Bone marrow (tissue), 2 donors: ENCODE measurements around the gene RBSN.
A peak's percentile ranks its signal among the peaks of the same experiment; 100 is the strongest.

Experiments
- DNase-seq, 2 donors: peaks; one replicate each; lab custom pipeline; 2025; lab: John Stamatoyannopoulos, UW

RBSN gene

DNA sequence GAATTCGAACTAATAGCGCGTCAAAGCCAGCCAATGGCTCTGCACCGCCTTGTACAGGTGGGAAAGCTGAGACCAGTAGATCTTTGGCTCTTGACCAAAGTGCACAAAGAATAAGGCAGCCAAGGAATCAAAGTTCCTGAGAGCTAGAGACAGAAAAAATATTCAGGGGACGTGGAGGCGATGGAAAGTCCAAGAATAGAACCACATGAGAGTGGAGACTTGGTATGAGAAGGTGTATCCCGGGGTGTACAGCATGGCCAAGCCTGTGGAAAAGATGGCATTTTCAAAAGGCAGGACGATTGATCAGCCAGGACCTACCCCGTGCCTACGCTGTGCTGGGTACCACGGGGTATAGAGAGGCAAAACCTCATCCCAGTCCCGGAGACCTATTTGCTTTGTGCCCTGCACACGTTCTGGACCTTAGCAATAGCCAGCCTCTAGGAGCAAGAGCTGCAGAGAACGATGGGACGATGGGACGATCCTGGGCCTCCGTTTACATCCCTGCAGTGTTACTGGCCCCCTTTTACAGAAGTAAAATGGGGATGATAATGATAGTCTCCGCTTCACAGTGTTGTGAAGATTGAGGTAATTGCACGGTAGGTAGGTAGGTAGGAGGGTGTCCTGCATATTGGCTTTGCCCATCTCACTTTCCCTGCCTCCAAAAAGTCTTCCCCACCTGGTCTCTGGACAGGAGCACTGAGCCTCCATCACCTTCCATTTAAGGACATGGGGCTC is 583 bp upstream of the RBSN start:
- no peak for DNase-seq

DNA sequence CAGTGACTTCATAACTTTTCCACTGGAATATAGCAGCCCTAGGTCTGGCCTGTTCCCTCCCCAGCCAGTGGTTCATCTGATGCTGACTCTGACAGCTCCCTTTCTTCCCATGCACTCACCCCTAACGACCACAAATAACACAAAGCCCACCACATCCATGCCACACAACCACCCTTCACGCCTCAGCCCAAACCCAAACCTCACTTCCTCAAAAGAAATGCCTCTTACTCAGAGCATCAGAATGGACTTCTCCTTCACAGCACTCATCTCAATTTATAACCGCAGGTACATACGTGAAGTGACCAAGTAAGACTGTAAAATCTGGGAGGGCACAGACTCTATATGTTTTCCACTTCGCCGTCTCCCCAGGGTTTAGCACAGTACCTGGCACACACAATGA is 1.1 kb downstream of the RBSN start:
- DNase-seq, result peak; percentile 14 to 58

DNA sequence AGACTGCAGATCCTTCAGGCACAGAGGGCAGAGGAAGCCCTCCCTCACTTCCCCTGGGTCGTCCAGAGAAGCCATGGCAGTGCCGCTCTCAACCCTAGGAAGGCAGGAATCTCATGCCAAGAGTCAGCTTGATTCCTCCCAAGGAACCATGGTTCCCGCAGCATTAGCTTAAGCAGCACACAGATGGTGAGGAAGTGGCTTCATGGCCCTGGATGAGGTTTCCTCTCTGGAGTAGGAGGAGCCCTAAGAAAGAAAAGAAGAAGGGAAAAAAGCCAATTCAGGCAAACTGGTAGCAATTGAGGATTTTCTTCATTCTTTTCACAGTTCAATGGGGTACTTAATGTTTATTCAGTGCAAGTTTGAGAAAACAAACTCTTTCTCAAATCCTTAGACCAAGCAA is 2.9 kb downstream of the RBSN start:
- DNase-seq, result no peak

DNA sequence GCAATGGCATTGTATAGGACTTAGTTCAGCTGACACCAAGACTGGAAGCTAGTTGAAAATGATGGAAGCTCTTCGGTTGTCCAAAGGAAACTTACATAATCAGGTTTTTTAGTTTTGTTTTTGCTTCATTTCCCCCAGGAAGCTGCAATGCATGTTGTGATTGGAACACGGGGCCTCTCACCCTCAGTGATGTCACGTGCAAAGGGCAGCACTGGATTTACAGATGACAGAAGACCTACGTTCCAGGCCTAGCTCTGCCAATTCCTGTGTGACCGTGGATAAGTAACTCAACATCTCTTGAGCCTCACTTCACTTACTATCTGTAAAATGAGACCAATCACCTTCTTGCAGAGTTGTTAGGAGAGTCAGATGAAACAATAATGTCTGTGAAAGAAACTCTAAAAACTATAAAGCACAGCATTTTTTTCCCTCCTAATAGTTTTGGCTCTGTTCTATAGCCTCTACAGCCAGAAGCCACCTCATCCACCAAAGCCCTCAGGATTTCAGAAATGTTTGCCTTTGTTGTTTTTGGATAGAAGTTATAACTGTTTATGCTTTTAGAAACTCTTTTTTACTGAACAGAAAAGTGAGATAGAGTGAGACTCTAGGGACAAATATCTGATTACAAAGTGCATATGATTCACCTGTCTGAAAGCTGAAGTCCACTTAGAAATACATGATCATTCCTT is 4.6 kb downstream of the RBSN start:
- no peak for DNase-seq

DNA sequence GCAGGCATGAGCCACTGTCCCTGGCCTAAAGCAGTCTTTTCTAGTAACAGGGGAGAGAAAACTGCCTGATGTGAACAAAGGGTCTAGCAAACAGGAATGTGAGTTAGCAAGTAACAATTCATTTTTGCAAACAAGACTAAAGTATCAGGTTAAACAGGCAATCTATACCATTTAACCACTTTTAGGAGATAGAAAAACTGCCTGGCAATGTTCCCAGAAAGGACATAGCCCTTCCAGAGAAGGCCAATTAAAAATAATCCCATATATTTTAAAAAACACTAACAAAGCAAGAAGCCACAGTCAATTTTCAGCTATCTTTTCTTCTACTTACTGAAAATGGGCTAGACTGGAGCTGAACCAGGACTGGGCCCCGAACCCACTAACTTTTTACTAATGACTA is 6.3 kb downstream of the RBSN start:
- no peak for DNase-seq

DNA sequence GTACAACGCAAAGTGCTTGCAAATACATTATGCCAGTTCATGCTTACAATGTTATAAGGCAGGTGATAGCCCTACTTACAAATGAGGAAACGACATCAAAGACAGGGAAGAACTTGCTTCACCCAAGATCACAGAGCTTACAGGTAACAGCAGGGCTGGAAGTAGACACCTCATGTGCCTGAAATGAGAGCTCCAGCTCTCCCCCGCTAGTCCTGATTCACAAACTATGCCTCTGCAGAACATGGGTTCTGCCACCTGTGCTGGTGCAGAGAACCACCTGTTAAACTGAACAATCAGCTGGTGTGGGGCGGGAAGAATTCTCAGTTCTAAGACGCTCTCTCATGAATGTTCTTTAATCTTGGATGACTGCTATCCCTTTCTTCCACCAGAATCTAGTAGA is 7.4 kb downstream of the RBSN start:
- DNase-seq, result no peak

DNA sequence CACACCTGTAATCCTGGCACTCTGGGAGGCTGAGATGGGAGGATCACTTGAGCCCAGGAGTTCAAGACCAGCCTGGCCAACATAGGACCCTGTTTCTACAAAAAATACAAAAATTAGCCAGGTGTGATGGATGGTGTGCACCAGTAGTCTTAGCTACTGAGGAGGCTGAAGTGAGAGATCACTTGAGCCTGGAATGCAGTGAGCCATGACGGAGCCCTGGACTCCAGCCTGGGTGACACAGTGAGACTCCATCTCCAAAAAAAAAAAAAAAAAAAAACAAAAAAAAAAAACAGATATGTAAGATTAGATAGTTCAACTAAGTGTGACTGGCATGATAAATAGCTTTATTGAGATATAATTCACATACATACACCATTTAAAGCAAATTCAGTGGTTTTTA is 9.7 kb downstream of the RBSN start:
- no peak for DNase-seq

DNA sequence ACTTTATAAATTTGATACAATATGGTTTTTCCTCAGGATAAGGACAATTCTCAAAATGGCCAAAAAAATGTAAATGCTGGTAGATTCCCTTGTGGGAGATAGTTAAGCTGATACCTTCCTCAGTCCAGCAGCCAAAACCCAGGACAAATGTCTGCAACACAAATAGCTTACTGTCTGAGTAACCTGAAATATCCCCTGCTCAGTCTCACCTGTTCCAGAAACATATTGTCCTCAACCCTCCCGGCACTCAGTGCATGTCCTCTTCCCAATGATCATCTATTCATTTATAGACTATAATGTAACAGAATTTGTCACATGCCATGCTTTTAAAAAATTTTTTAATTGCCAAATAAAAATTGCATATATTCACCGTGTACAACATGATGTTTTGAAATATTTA is 12.2 kb downstream of the RBSN start:
- DNase-seq, result no peak

DNA sequence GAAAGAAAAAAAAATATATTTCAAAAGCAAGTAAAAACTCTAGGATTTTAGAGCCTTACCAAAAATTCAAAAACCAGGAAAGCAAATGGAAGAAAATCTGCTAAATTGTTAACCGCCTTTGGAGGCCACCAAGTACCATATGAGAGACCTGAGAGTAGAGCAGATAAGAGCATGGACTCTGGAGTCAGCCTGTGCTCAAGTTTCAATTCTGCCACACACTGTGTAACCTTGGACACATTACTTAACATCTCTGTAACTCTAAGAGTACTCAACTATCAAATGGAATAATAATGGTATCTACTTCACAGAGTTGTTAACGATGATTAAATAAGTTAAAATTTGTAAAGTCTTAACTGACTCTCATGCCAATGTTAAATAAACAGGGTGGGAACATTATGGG is 12.7 kb downstream of the RBSN start:
- DNase-seq, result no peak

DNA sequence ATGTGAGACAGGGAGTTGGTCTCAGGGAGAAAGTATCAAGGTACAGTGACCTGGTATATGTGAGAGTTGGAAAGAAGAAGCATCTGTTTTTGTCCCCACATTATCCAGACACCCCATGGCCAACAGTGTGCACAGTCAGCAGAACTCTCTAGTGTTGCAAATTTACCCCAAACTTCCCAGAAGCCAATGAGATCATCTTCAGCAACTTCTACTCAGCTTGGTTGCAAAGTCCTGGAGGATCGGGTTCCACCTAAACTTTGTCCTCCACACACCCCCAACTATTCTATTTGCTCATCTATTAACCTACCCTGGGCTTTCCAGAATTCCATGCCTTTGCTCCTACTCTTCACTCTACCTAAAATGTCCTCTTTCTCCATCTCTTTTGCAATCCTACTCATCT is 15.7 kb downstream of the RBSN start:
- DNase-seq, result no peak

DNA sequence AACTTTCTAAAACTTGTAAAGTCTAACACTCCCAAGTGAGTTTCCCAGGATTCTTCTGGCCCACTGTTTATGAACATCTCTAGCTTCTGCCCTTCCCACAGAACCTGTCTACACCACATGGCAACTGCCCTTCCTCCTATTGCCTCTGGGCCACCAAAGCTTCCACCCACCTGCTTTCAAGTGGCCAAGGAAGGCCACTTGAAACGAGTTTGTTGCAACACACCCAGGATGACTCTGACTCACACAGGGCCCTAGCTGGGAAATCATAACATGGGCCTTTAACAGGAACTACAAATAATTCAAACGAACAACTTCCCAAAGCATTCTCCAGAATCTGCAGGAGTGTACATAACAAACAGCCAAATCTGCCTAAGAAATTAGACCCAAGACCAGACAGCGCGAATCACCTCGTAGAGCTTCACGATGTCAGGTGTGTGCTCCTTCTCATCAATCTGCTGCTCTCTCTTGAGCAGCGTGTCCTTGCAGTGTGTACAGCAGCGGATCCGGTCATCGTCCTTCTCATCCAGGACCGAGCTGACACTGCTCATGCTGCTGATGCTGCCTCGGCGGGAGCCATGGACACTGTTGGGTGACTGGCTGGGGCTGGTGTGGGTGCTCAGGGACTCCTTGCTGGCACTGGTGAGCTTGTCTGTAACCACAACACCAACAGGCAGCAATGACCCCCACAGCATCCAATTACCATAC is 16.8 kb downstream of the RBSN start:
- no peak for DNase-seq

DNA sequence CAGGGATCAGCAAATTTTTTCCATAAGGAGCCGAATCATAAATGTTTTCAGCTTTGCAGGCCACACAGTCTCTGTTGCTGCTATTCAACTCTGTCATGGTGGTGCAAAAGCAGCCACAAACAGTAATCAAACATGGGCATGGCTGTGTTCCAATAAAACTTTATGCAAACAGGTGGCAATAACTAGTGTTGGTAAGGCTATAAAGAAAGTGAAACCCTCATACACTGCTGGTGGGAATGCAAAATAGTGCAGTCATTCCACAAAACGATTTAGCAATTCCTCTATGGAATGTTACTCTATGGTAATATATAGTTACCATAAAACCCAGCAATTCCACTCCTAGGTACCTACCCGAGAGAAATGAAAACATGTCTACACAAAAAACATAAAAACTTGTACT is 19.9 kb downstream of the RBSN start:
- DNase-seq, result no peak

DNA sequence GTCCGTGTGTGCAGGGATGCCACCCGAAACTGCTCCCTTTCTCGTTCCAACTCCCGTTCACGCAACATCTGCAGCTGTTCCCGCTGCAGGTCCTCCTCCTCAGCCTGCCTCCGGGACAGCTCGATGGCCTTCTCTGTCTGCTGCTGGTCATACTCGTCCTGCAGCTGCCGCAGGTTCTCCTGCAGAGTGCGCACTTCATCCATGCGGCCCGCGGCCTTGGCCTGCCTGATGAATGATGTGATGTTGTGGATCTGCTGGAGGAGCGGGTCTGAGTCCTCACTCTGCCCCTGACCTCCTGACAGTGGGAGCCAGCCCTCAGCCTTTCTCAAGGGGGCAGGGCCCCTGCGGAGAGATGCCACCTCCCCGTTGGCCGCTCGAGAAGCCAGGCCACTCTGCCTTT is 24.4 kb downstream of the RBSN start:
- DNase-seq, result no peak

DNA sequence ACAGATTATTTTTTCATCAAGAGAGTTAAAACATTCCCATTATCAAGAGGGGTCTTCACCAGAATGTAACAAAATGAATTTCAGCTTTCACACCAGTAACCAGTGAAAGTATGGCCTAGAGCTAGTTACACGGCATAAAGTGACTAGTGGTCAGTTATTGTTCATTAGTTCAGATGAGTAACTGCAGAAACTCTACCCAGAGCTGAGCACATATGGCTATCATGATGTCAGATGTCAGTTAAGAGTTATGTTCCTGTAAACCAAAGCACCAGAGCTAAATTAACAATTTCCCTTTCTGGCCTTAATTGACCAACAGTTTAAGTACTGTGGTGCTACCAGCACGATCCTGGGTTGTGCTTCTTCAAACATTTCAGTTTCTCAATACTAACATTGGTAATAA is 27.2 kb downstream of the RBSN start:
- DNase-seq, result no peak

DNA sequence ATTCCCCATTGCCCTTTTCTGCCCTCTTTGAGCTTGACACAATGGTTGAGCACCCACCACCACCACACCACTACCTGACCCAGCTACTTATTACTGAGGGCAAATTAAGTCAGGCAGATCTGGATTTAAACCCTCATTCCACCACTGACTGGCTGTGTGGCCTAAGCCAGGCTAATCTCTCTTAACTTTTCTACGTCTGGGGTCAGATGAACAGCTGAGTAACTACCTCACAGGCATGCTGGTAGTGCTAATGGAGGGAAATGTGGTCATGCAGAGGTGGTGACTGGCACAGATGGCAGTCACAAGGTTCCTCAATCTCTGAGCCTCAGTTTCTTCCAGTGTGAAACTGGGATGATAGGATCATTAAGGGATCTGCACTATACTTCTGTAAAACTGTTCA is 29.5 kb downstream of the RBSN start:
- DNase-seq, result no peak

DNA sequence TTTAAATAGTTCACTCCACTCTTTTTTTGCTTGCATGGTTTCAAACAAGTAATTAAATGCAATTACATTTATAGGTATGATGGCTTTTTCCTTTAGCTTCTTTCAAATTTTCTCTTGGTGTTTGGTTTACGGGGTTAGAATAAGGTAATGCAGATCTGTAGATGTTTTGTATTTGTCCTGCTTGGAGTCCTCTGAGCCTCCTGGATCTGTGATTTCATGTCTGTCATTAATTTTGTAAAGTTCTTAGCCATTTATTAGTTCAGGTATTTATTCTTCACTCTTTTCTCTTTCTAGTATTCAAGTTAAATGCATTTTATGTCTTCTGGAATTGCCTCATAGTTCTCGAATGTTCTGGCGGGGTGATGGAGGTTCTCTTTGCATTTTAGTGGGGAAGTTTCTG is 32.5 kb downstream of the RBSN start:
- no peak for DNase-seq

DNA sequence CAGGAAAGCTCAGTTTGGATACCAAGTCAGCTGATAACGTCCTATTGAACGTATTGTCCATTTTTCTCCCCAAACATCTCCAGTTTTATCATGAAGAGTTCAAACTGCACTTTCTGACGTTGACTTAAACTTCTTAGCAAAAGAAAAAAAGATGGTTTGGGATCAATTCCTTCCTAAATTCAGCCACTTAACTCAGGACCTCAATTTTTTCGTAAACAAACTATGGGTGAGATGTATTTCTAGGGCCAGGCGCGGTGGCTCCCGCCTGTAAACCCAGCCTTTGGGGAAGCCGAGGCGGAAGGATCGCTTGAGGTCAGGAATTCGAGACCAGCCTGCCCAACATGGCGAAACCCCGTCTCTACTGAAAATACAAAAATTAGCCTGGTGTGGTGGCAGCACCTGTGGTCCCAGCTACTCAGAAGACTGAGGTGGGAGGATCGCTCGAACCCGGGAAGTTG is 33.4 kb downstream of the RBSN start:
- DNase-seq, result no peak

DNA sequence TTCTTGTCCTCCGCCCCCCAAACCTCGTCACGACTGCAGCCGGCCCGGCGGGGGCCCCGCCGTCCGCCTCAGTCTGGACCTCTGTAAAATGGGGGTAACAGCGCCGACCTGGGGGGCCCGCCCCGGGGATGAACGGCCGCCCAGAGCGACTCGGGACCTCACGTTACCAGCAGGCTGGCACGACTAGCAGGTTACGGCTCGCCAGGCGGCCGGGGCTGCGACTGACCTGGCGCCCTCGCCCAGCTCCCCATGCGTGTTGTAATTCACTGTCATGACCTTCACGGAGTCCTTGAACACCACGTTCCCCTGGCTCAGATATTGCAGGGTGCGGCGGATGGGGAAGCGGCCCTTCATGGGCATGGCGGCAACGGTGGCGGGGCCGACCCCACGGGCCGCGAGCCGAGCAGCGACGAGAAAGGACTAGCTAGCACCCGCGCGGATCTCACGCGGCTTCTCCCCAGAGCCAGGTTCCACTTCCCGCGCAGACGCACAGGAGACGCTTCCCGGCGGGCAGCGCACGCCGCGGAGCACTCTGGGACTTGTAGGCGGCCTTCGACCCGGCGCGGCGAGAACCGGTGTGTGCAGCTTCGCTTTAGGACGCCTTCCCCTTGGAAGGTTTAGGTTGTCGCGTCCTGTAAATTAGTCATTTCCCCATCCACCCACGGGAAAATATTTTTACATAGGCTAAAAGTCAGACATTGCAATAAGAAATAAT is 34.0 kb downstream of the RBSN start, which contains the start of gene MRPS25:
Gene MRPS25 (minus strand): TSS at position 481 of the 715 bp plus-strand sequence. CDS start 121 bp downstream, at position 360.
- DNase-seq, result peak; percentile 64 to 87

DNA sequence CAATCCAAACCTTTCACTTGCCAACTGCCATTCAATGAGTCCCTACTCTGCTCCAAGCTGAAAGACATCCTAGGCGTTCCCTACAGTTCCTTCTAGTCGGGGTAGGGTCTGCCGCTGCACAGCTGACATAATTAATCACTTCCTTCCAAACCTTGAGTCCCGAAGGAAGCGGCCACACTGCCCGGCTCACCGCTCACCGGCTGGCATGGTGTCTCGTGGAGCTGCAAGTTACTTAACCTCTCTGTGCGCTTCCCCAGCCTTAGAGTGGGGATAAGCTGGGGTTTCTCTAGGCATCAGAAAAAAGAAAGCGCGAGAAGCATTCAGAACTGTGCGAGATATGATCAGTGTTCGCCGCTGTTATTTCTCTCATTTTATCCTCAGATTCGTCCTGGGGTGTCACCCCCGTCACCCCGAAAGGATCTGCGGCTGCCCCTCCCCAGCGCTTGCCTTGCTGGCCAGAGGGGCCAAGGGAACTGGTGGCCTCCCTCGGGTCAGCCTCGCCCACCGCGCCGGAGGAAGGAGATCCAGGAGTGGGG is 34.6 kb downstream of the RBSN start:
- DNase-seq, result no peak

DNA sequence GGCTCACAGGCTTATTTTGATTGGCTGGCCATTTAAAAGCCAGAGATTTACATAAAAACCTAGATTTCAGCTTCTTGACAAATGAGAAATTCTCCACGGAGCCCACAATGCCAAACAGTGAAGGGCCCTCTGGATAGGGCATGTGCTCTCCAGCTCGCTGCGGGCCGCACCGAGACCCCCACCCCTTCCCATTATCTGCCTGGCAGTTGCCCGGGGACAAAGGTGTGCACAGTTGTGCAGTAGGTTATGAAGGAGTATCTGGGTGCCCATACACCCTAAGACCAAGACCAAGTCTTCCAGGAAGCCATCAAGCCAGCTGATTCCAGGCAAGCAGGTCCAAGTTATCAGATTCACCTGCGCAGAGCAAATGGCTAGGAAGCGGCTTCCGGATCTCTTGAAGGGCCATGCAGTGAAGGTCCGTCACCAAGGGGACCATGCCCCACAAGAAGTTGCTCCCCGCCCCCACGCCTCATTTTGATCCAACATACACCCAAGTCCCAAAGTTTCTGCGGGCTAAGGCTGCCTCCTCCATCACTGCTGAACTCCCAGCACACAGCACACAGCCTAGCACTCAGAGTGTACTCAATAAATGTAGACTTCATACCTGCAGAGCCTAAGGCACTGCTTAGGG is 35.2 kb downstream of the RBSN start:
- DNase-seq, result no peak

DNA sequence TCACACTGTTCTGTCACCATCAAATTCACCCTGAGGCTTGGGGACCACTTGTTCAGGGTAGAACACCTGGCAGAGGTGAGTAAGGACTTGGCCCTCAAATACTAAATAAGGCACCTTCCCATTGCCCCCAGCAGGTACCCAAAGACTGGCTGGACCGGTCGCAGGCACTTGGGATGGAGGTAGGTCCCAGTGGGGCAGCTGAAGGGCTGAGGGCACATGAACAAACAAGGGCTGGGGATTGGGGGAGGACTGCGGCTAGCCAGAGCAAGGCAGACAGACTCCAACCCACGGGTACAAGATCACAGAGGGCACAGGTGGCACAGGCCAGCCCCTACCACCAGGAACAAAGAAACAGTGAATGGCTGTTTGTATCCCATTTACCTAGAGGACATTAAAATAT is 35.7 kb downstream of the RBSN start:
- DNase-seq, result no peak

DNA sequence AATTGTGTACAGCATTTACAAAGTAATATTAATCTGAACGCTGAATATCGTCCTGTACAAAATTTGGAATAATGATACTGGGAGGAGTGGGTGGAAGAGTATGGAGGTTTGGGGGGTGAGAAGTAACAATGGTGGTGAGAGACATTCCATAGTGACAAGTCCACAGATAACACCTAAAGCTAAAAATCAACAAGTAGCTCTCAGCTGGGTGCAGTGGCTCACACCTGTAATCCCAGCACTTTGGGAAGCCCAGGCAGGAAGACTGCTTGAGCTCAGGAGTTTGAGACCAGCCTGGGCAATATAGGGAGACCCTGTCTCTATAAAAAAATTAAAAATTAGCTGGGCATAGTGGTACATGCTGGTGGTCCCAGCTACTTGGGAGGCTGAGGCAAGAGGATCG is 38.9 kb downstream of the RBSN start:
- no peak for DNase-seq
